Activated CD4-positive, alpha-beta T cell treated with anti-CD3 and anti-CD28 coated beads, Interleukin-2, Interleukin-4, amounts not matched to agents 100 ng/mL and 50 ng/mL, durations not matched to agents 16 hours and 8 hours (primary cell): Measurements from ENCODE around the gene SRMS.
"Not testable (repeated sequence)": the region's sequence is repeated elsewhere in the genome, so short reads cannot be mapped to it uniquely, and the experiment has no call there.

Experiments
- DNase-seq: peaks from one replicate; pipeline ENCODE4 v3.0.0-alpha.2; 2020; ENCODE audit warnings: low spot score

The SRMS gene

DNA sequence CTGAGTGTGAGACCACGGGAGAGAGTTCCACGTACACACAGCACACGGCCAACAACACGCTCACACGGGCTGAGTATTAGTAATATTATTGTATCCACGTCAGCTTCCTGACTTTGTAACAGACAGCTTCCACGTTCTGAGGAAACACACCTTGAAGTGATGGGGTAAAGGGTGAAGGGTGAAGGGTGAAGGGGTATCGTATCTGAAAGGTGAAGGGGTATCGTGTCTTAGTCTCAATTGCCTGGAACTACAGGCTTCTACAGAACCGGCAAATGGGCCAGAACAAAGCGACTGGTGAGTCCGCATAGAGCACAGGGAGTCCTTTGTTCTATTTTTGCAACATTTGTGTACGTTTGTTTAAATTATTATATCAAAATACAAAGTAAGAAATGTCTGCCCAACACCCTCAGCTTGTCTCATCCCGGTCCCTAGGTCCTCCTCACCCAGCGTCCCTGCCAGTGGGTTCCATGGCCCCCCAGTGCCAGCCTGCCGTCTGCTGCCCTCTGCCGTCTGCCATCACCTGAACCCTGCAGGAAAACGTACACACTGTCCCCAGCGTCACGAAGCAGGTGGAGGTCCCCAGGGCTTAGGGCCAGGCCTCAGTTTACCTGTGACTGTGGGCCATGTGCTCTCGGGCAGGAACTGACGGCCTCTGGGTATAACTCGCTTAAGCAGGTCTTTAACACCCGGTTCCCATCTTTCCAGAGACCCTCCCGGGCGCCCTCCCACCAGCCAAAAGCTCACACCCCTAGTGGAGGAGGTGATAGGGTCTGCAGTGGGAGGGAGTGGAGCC, 30.9 kb upstream of the SRMS start:
- no peak for DNase-seq

DNA sequence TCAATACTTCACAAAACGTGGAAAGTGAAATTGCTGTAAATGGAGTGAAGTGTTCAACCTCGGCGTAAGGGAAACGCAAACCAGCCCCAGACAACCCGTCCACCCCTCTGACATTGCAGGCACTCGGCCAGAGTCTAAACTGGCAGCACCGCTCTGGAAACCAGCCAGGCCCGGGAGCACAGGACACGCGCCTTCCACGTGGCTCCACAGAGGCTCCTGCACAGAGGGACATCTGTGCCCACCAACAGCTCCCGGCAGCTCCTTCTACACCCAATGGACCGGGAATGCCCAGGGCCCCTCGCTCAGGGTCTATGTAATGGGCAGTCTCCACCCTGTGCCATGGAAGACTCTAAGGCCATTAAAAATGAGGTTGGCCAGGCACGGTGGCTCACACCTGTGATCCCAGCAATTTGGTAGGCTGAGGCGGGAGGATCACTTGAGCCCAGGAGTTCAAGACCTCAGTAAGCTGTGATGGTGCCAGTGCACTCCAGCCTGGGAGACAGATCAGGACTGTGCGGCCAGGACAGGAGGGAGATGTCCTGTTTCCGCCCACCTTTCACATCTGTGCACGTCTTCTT, 29.9 kb upstream of the SRMS start:
- no peak for DNase-seq

DNA sequence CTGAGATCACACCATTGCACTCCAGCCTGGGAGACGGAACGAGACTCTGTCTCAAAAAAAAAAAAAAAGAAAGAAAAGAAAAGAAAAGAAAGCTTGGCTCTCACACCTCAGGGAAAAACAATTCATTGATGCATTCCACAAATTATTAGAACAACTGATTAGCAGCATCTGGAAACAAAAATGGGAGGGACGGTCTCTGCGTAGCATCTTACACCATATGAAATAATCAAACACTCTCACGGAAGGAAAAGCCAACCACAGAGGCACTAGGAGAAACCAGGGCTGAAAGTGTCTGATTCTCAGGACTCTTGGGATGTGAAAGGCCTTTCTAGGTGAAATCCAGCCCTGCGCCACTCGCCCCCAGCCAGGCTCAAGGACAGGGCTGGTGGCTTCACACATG, 28.8 kb upstream of the SRMS start:
- DNase-seq = no peak

GRCh38 chr20:63574829-63575743, 27.5 kb upstream of the SRMS start:
- no peak for DNase-seq

GRCh38 chr20:63574156-63574828, 26.7 kb upstream of the SRMS start, which contains the start of gene HELZ2:
Gene HELZ2, minus strand, starts transcription at chr20:63574239. Its CDS starts 1,854 bp downstream, at chr20:63572385.
- peak; percentile 50 for DNase-seq

DNA sequence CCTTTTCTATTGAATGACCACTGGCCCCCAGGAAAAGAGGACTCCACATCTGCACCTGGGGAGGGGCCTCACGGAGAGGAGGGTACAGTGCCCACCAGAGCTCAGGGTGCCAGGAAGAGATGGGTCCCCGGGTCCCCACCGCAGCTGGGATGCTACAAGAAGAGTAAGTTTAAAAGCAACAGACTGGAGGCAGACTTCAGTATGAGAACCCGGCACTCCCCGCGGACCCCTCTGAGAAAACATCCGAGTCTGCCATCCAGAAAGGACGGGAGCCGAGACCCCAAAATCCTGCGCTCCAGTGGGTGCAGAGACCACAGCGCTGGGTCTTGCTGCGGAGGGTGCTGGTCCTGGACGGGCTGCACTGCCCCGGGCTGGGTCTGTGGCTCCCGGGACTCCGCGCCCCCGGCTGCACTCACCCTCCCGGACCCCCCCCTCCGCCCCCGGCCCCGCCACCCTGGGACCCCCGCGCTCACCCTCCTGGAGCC, 26.1 kb upstream of the SRMS start:
- no peak for DNase-seq

DNA sequence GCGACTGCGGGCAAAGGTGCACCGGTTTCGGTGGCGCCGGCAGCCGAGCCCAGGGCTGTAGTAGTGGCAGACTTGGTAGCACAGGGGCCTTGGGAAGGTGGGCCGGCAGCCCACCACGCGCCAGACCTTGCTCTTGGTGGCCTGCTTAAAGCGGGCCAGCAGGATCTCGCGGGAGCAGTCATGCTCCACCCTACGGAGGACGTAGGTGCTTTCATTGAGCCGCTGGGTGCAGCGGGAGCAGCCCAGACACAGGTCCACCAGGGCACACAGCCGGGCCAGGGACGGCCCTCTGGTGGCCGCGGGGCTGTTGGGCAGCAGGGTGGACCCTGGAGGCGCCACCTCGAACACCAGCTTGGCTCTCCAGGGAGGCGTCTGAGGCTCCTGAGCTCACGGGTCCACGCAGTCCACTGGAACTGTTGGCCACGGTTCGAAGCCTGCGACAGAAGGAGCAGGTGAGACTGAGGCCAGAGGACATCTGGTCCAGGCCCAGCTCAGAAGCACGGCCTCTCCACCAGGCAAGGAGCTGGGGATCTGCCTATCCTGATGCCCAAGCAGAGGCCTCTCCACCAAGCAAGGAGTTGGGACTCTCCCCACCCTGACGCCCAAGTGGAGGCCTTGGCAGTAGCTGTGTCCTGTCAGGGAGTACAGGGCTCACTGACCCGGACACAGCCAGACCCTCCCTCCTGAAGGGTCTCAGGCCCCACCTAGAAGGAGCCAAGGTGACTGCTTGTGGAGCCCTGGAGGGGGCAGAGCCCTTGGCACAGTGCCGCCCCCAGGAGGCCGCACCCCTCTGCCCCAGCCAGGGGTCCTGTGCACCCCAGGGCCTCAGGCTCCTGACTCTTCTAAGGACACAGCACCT, 25.5 kb upstream of the SRMS start:
- DNase-seq = no peak

DNA sequence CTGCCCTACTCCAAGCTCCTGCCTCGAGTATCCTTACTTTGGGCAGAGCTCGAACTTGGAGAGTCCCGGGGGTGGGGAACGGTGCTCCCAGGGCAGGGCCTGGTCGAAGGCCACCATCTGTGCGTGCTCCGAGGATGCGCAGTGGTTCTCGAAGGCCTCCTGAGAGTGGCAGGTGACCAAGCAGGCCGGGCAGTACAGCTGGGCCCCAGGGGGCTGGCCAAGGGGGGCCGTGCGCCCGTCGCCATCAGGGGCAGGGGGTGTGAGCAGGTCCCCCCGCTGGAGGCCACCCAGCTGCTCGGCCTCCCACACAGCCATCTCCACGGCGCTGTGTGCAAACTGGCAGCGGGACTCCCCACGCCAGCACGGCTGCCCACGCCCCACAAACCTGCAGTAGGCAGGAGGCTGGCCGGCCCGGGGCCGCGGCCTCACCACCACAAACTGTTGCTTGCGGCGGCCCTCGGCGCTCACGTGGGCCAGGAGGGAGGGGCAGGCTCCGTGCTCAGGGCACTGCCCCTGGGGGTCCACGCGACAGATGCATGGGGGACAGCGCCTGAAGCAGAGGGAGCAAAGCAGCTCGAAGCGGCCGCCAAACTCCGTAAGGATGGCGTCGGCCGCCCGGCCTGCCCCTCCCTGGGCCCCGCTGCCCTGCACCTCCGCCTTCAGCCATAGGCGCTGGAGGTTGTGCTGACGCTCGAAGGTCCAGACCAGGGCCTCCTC, 24.7 kb upstream of the SRMS start:
- DNase-seq = no peak

GRCh38 chr20:63571087-63571478, 23.5 kb upstream of the SRMS start:
- not testable (repeated sequence) for DNase-seq

DNA sequence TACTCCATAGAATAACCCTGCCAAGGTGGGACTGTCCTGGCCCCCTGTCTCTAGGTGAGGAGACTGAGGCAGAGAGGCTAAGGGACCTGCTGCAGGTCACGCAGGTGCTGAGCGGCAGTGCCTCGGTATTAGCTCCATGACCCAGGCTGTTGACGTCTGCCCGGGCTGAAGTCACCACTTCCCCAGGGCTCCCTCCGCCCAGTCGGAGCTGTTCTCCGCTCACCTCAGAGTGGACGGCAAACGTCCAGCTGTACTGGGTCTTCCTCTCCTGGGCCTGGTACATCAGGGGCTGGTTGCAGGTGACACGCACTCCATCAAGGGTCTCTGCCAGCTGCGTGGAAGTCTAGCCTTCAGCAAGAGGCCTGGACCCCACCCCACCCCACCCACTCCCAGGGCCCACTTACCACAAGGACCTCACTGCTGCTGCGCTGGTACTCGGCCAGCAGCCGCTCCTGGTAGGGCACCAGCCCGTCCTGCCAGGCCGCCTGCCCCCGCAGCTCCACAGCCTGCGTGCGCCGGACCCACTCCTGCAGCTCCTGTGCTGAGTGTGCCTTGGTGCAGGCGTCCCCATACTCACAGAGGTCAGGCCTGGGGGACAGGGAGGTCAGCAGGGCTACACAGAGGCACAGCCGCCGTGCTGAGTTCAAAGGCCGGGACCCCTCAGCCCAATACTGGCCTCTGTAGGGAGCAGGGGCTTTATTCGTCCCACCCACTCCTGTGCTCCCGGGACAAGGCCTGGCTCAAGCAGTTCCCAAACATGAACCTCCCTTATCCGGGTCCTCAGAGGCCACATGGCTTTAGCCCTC, 22.9 kb upstream of the SRMS start:
- no peak for DNase-seq

- no peak for DNase-seq
These were observed 21.7 kb upstream of the SRMS start for GRCh38 chr20:63568986-63569949.

DNA sequence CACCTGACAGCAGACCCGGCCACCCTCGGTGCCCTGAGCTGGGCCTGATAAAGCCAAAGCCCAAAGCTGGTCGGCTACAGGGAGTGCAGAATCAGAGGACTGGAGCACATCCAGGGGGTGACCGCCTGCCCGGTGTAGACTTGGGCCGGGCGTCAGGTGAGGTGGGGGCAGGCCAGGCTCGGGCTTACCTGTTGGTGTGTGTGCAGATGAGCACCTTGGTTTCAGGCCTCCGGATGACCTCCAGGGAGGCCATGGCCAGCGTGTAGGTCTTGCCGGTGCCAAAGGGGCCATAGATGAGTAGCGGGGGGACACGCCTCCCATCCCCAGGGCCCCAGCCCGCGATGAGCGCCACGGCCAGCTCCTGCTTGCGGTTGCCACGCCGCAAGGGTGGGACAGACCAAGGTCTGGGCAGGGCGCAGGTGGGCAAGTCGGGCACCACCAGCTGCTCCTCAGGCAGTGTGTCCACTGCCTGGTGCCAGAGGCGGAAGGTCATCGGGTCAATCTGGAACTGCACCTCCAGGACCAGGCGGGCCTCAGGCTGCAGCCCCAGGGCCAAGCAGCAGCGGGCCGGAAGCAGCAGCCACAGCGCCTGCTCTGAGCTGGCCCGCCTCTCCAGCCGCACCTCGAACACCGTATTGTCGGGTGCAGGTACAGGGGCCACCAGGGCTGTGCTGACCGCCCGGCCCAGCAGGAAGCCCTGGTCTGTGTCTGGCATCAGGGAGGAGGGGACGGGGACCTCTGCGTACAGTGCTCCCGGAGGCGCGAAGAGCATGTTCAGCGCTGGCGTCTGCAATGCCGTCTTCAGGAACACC, 20.8 kb upstream of the SRMS start:
- DNase-seq = no peak

DNA sequence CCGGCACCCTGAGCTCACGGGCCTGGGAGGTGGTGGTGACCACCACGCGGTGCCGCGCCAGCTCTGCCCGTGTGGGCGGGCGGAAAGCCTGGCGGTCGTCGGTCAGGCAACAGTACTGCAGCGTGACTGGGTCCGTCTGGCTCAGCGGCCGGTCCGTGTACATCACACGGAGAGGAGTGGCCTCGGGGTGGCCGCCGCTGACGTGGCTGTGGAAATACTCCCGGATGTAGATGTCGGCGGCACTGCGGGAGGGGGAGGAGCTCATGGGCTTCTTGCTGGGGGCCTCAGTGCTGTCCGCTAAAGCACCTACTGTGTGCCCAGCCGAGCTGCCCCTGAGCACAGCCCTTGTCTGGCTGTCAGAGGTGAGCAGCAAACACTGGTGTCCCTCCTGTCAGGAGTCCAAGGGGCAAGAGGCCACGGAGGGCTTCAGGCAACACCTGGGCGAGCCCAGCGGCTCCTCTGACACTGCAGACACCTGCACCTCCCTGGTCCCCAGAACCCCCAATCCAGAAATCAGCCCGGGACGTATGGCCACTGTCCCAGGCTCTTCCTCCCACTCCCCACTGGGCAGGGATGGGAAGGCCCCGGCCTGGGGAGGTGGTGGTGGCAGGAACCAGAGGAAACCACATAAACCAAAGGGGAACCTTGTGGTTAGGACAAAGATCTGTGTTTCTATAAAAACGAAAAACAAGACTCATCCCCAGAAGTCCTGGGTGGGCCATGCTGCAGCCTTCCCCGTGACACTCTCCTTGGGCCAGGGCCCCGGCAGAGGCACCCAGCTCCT, 20.0 kb upstream of the SRMS start:
- peak; percentile 85 for DNase-seq

- DNase-seq = no peak
These were observed 19.5 kb upstream of the SRMS start for GRCh38 chr20:63567136-63567385.

- no peak for DNase-seq
These were observed 19.0 kb upstream of the SRMS start for GRCh38 chr20:63566395-63567135.

DNA sequence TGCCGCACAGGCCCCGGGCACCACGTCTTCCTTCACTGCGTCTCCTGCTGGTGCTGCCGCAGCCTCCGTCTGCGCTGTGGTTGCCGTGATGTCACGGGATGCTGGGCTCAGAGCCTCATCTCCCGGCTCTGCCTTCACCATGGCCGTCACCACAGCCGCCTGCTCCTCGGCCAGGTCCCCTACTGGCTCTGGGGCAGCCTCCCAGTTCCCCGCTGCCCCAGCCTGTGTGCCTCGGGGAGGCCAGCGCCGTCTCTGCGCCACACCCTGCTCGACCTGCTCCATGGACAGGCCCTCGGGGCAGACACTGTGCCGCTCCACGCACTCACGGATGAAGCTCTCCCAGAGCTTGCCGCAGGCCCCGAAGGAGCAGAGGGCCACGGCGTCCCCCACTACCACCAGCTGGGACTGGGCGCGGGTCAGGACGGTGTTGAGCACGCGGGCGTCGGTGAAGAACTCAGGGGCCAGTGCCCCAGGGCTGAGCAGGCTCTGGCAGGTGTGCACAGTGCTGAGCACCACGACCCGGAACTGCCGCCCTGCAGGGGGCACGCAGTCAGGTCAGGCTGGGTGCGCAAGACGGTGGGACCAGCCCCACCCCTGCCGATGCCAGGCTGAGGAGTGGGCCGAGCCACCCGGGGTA, 18.3 kb upstream of the SRMS start:
- no peak for DNase-seq
